ENCODE data around the gene SH3PXD2B.

Gene SH3PXD2B

GRCh38 chr5:172436879-172437369, 17.4 kb downstream of the SH3PXD2B start:
- no peak for DNase-seq (ENCODE audit: low read depth)

GRCh38 chr5:172436078-172436878, 18.0 kb downstream of the SH3PXD2B start:
- DNase-seq (ENCODE audit: low read depth), result no peak

GRCh38 chr5:172435362-172436077, 18.8 kb downstream of the SH3PXD2B start:
- DNase-seq (ENCODE audit: low read depth), result no peak

GRCh38 chr5:172434251-172434650, 20.1 kb downstream of the SH3PXD2B start:
- no peak for DNase-seq (ENCODE audit: low read depth)

GRCh38 chr5:172433513-172433912, 20.8 kb downstream of the SH3PXD2B start:
- DNase-seq (ENCODE audit: low read depth), result no peak

GRCh38 chr5:172433071-172433470, 21.3 kb downstream of the SH3PXD2B start:
- DNase-seq (ENCODE audit: low read depth), result no peak

GRCh38 chr5:172430354-172430753, 24.0 kb downstream of the SH3PXD2B start:
- DNase-seq (ENCODE audit: low read depth), result no peak

- no peak for DNase-seq (ENCODE audit: low read depth)
Measured at GRCh38 chr5:172429201-172429940, 25.0 kb downstream of the SH3PXD2B start.

- no peak for DNase-seq (ENCODE audit: low read depth)
Measured at GRCh38 chr5:172428224-172429166, 25.8 kb downstream of the SH3PXD2B start.

GRCh38 chr5:172427202-172427601, 27.1 kb downstream of the SH3PXD2B start:
- DNase-seq (ENCODE audit: low read depth), result no peak

GRCh38 chr5:172426086-172426485, 28.2 kb downstream of the SH3PXD2B start:
- no peak for DNase-seq (ENCODE audit: low read depth)

GRCh38 chr5:172425402-172425801, 28.9 kb downstream of the SH3PXD2B start:
- DNase-seq (ENCODE audit: low read depth), result no peak

- no peak for DNase-seq (ENCODE audit: low read depth)
Measured at GRCh38 chr5:172424808-172425207, 29.5 kb downstream of the SH3PXD2B start.

GRCh38 chr5:172424111-172424490, 30.2 kb downstream of the SH3PXD2B start:
- DNase-seq (ENCODE audit: low read depth), result no peak

GRCh38 chr5:172423379-172424110, 30.8 kb downstream of the SH3PXD2B start:
- no peak for DNase-seq (ENCODE audit: low read depth)

GRCh38 chr5:172422255-172422654, 32.1 kb downstream of the SH3PXD2B start:
- no peak for DNase-seq (ENCODE audit: low read depth)

- no peak for DNase-seq (ENCODE audit: low read depth)
Measured at GRCh38 chr5:172421020-172421419, 33.3 kb downstream of the SH3PXD2B start.

GRCh38 chr5:172420235-172420939, 33.9 kb downstream of the SH3PXD2B start:
- no peak for DNase-seq (ENCODE audit: low read depth)

- no peak for DNase-seq (ENCODE audit: low read depth)
Measured at GRCh38 chr5:172418862-172419814, 35.2 kb downstream of the SH3PXD2B start.

All from activated T-helper 1 cell treated with Interleukin-2 at 50 U/mL for 16 hours (primary cell).